Stimulated activated CD4-positive, alpha-beta T cell treated with anti-CD3 and anti-CD28 coated beads, Interleukin-1b, Interleukin-23, amount 100 ng/mL, for 24 hours (primary cell): ENCODE results near the gene NCK2.
"Not testable (repeated sequence)": the region's sequence is repeated elsewhere in the genome, so short reads cannot be mapped to it uniquely, and the experiment has no call there.

Source experiments
- DNase-seq, 4 experiments: peaks; one replicate each; pipeline ENCODE4 v3.0.0-alpha.2; 2020; ENCODE audit warnings: low read depth in 4 of 4, low spot score in 1 of 4

Gene NCK2

DNA sequence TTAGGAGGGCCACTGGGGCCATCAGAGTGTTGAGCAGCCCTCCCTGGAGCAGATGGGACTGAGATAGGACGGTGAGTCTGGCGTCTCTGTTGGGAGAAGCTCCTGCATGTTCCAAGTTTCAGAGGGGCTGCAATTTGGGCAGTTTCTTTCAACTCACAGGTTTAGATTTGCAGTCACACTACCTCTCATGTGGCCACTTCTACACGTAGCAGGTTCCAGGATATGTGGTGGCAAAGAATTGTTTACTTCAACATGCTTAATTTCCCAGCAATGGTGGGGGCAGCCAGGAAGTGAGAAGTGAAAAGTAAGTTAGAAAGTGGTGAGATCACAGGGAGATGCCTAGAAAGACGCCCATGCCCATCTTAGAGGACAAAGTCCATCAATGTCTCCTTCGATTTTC, 9.3 kb downstream of the NCK2 start:
- no peak for DNase-seq

GRCh38 chr2:105754994-105755393, 10.3 kb downstream of the NCK2 start:
- DNase-seq: no peak

DNA sequence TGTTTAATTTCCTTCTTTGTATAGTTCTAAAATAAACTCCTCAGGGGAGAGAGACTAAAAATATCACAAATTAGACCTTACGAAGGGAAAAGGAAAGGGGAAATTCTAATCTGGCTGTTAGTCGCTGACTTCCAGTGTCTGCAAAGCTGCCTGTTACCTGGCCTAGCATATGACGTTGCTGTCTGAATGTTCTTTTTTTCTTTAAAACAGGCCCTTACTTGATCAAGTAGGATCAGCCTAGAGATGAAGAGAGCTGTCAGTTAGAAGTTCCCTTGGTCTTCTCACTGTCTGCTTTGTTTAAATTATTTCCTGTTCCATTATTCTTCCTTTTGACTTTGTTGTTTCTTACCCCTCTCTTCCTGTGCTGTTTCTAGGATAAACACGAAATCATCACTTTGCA, 11.2 kb downstream of the NCK2 start:
- no peak for DNase-seq

DNA sequence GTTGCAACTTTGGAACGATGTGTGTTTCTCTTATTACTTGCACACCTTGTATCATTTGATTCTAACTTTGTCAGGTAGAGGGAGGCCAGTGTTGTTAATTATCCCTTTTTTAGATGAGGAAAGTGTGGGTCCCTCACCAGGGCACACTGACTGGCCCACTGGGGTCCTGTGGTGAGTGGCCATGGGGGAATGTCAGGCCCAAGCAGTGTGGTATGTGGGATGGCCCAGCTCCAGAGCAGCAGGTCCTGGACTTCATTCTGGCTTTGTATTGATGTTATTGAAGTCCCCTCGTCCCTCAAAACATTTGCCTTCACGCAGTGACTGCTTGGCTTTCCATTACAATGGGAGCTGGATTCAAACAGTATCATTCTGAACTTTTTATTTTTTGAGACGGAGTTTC, 11.7 kb downstream of the NCK2 start:
- DNase-seq: no peak

GRCh38 chr2:105756865-105757264, 12.2 kb downstream of the NCK2 start:
- not testable (repeated sequence) for DNase-seq

- DNase-seq: no peak
These were observed 12.7 kb downstream of the NCK2 start for GRCh38 chr2:105757433-105757832.

GRCh38 chr2:105760191-105760590, 15.5 kb downstream of the NCK2 start:
- DNase-seq: no peak

GRCh38 chr2:105760639-105761337, 16.1 kb downstream of the NCK2 start:
- DNase-seq: no peak

GRCh38 chr2:105761931-105762515, 17.3 kb downstream of the NCK2 start:
- no peak for DNase-seq

GRCh38 chr2:105763076-105763475, 18.4 kb downstream of the NCK2 start:
- DNase-seq: no peak

- DNase-seq: no peak
These were observed 19.3 kb downstream of the NCK2 start for GRCh38 chr2:105764059-105764458.

DNA sequence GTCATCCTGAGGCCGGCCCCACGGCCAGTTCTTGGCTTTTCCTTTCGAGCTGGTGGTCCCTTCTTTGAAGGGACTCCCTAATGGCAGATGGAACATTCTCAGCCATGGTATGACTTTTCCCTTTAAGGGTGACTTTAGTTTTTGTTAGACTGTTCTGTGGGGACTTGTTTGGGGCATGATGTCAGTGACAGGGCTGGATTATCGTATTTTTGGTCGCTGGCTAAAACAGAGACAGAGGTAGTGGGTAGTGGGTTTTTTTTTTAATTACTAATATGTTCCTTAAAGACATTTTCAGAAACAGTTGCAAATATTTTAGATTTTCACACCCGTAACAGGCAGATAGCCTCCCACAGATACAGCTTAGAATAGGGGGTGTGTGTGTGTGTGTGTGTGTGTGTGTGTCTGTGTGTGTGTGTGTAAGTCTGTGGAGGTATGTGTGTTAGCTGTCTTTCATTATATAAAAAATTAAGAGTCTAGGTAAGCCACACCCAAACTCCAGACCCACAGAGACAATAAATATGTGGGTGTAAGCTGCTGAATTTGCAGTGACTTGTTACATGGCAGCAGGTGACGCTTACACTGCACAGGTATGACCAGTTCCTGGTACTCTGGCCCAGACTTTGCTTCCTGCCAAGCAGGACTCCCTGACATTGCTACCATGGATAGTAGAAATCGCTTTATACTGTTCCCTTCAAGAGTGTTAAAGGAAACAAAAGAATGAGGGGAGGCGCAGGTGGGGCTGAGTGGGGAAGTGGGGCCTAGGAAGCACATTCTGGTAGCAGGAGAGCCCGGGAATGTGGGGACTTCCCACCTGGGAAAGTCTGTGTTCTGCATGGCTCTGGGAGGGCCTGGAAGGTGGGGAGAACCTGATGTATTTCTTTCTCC, 20.9 kb downstream of the NCK2 start:
- no peak for DNase-seq

DNA sequence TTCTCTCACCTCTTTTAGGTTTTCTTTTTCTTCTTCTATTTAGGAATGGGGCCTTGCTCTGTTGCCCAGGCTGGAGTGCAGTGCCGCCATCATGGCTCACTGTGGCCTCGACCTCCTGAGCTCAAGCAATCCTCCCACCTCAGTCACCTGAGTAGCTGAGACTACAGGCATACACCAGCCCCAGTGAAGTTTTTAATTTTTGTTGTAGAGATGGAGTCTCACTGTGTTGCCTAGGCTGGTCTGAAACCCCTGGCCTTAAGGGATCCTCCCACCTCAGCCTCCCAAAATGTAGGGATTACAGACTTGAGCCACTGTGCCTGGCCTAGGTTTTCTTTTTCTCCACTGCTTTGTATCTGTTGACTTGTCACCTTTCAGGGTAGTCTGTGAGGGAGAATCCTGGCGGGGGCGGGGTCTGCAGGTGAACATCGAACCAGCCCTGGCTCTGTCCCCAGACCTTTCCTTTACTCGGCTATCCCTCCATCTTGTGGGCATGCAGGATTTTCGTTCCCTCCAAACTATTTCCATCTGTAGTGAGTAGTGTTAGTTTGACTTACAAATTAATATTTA, 21.7 kb downstream of the NCK2 start:
- DNase-seq: no peak

DNA sequence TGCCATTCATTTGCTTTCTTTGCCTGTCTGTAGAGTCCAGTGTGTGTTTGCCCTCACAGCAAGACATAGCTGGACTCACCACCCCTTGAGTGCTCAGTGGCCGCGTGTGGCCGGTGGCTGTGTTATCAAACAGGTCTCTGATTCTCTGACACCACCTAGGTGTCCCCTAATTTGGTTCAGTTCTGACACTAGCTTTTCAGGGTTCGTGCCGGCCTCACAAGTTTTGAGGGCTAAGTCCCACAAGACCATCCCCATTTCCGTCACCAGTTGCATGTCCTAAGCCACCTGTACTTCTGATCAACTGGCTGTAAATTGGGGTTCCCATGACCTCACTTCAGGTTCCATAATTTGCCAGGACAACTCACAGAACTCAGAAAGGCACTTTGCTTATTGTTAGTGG, 23.5 kb downstream of the NCK2 start:
- no peak for DNase-seq

GRCh38 chr2:105768961-105769452, 24.3 kb downstream of the NCK2 start:
- DNase-seq: no peak

GRCh38 chr2:105769504-105769903, 24.8 kb downstream of the NCK2 start:
- no peak for DNase-seq

DNA sequence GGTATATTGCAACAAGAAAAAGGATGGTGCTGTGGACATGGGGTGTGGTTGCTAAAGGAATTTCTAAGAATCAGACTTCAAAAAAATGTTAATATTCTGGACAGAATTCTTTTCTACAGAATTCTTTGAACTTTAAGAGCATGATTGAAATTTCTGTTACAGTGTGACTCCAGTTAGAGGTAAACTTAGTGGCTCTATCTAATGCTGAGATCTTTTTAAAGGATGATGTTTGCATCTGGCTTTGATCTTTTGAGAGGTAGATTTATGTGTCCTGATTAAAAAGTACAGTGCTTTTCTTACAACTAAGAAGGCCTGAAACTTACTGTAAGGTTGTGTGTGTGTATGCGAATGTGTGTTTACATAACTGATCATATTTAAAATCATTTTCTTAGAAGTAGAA, 25.4 kb downstream of the NCK2 start:
- no peak for DNase-seq

DNA sequence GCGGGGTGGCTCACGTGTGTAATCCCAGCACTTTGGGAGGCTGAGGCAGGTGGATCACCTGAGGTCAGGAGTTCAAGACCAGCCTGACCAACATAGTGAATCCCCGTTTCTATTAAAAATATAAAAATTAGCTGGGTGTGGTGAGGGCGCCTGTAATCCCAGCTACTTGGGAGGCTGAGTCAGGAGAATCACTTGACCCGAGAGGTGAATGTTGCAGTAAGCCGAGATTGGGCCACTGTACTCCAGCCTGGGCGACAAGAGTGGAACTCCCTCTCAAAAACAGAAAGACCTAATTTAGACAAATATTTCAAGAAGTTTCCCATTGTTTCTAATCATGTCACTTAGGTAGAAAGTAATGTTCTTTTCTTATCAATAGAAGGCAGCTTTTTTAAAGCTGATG, 26.6 kb downstream of the NCK2 start:
- DNase-seq: not testable (repeated sequence)

- DNase-seq: no peak
These were observed 27.1 kb downstream of the NCK2 start for GRCh38 chr2:105771836-105772235.

DNA sequence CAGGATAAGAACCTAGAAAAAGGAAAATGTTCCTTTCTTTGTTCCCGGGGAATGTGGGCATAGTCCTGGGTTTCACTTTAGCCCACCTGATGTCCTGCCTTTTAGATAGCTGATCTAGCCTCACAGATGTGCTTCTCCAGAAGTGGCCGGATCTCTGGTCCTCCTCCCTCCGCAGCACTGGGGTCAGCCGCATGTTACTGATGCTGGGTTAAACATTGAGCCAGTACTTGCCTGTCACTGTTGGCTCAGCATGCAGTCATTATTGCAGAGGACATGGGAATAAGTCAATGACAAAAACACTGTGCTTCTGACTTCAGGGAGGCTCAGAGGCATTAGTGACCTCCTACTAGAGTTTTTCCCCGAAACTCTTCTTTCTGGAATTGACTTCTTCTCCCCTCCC, 27.6 kb downstream of the NCK2 start:
- DNase-seq: no peak

DNA sequence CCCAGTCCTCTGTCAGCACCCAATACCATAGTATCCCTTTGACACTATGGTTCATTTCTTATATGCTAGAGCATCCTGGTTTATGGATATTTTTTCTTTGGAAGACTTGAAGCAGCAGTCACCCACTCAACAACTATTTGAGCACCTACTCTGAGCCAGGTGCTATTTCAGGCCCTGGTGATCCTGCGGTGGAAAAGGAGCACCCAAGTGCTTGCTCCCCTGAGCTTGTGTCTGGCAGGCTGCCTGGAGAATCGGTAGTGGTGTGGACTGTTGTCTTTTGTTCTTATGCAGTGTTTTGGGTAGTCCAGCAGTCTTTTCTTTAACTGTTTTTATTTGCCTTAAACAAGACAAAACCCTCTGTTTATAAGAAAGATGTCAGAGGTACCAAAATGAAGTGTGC, 28.9 kb downstream of the NCK2 start:
- DNase-seq: no peak
